Measurements from ENCODE around the gene PNPLA2.

The PNPLA2 gene

GRCh38 chr11:819129-819931 is 616 bp downstream of the PNPLA2 start:
- no peak for DNase-seq (ENCODE audit: low read depth)

- DNase-seq (ENCODE audit: low read depth), result no peak
These were observed 1.4 kb downstream of the PNPLA2 start for GRCh38 chr11:819943-820649.

GRCh38 chr11:820655-821511 is 2.2 kb downstream of the PNPLA2 start:
- peak; percentile 61 for DNase-seq (ENCODE audit: low read depth)

- no peak for DNase-seq (ENCODE audit: low read depth)
These were observed 3.0 kb downstream of the PNPLA2 start for GRCh38 chr11:821512-822371.

- no peak for DNase-seq (ENCODE audit: low read depth)
These were observed 5.0 kb downstream of the PNPLA2 start for GRCh38 chr11:823441-824291.

- no peak for DNase-seq (ENCODE audit: low read depth)
These were observed 5.7 kb downstream of the PNPLA2 start for GRCh38 chr11:824292-824880.

- no peak for DNase-seq (ENCODE audit: low read depth)
These were observed 6.2 kb downstream of the PNPLA2 start for GRCh38 chr11:824942-825341.

- no peak for DNase-seq (ENCODE audit: low read depth)
These were observed 6.9 kb downstream of the PNPLA2 start for GRCh38 chr11:825366-826226.

- DNase-seq (ENCODE audit: low read depth), result no peak
These were observed 7.5 kb downstream of the PNPLA2 start for GRCh38 chr11:826227-826621.

GRCh38 chr11:826836-827145 is 8.1 kb downstream of the PNPLA2 start:
- DNase-seq (ENCODE audit: low read depth), result no peak

- no peak for DNase-seq (ENCODE audit: low read depth)
These were observed 8.6 kb downstream of the PNPLA2 start for GRCh38 chr11:827146-827896.

- DNase-seq (ENCODE audit: low read depth), result no peak
These were observed 9.1 kb downstream of the PNPLA2 start, which contains the start of gene CRACR2B for GRCh38 chr11:827897-828192. CRACR2B (plus strand) TSS chr11:827919; CDS start chr11:828608, 689 bp downstream.

- no peak for DNase-seq (ENCODE audit: low read depth)
These were observed 9.9 kb downstream of the PNPLA2 start for GRCh38 chr11:828506-829175.

GRCh38 chr11:829176-829846 is 10.6 kb downstream of the PNPLA2 start:
- DNase-seq (ENCODE audit: low read depth), result no peak

GRCh38 chr11:829847-830294 is 11.2 kb downstream of the PNPLA2 start:
- DNase-seq (ENCODE audit: low read depth), result no peak

GRCh38 chr11:830295-831117 is 11.8 kb downstream of the PNPLA2 start:
- no peak for DNase-seq (ENCODE audit: low read depth)
